HG02973 (cell line): ENCODE data around the gene KCNH6.

Experiments
- ATAC-seq: cut with Tn5 transposase; IDR thresholded peaks from one replicate; pipeline ENCODE4 v1.9.1; 2021; ENCODE audit warnings: moderate library complexity; ENCODE audit not compliant: unreplicated experiment

The KCNH6 gene

GRCh38 chr17:63589646-63590045 lies 66.5 kb downstream of the KCNH6 start:
- no peak for ATAC-seq

GRCh38 chr17:63592797-63593196 lies 69.6 kb downstream of the KCNH6 start:
- no peak for ATAC-seq

GRCh38 chr17:63595132-63595531 lies 72.0 kb downstream of the KCNH6 start:
- ATAC-seq: no peak
